GM18526 (cell line): ENCODE results near the gene WDR37.

Experiments used
- POLR2A ChIP-seq: IDR thresholded peaks from 3 replicates; pipeline ENCODE4 v1.6.1; 2011; ENCODE audit not compliant: insufficient read length; ENCODE audit errors: extremely low read depth

Gene WDR37

DNA sequence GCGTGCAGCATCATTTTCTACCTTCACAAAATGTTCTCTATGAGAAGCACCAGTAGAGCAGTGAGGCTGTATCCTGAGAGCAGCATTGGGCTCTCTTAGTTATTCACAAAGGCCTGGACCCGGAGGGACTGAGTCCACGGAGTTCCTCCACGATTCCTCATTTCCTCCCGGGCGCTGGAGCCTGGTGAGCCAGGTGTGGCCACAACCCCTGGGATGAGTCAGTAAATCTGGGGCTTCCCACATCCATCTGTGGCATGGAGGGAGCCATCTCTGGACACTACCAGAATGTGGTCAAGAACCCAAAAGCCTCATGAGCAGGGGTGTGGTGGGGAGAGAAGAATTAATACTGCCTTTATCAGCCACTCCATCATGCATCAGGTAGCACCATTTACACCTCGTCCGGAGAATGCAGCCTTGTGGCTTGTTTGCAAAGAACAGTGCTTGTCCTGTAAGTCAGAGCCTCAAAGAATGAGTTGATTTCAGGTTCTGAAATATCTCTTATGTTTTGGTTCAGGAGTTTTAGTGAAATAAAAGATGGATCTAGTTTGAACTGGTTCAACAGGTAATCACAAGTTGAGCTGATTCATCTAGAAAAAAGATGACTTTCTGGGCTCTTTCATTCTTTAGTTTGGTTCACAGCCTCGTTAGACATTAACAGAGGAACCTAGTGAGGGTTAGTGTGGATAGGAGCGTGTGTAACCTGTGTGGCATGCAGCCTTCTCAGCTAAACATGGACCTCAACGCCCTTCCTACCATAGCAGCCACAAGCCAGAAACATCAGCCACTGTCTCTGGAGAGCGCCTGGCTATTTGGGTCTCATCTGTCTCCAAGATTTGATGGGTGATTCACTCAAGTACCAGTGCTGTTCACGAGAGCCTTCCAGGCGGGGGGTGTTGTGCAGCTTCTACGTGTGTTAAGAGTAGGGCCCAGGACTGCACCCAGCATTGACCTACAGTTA is 95.2 kb downstream of the WDR37 start:
- no peak for TF ChIP-seq POLR2A

DNA sequence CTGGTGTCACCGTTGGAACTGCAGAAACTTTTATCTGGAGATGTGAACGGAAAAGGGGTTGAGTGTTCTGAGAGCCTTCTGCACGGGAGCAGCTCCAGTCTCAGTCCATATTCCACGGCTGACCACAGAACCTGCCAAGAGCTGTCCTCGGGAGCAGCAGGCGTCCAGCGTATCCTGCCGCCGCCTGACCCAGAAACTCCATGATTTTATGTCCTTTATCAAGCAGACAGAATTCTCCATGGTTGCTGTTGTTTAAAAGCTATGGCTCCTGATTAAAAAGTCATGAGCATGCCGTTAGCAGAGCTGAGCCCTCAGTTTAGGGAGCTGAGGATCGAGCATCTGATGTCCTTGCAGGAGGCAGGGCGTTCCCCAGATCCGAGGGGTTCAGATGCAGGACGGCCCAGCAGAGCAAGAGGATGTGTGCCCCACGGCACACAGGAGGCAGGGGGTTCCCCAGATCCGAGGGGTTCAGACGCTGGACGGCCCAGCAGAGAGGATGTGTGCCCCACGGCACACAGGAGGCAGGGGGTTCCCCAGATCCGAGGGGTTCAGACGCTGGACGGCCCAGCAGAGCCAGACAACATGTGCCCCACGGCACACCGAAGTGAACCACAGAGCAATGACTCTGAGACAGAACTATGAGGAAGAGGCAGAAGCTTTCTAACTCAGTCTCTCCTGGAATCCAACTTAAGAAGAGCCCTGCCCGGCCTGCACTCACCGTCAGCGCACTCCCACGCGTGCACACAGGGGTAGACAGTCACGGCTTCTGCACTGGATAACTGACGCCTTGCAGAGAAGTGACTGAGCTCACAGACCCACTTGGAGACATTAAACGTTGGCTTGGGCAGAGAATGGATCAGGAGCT is 96.4 kb downstream of the WDR37 start:
- TF ChIP-seq POLR2A = no peak

DNA sequence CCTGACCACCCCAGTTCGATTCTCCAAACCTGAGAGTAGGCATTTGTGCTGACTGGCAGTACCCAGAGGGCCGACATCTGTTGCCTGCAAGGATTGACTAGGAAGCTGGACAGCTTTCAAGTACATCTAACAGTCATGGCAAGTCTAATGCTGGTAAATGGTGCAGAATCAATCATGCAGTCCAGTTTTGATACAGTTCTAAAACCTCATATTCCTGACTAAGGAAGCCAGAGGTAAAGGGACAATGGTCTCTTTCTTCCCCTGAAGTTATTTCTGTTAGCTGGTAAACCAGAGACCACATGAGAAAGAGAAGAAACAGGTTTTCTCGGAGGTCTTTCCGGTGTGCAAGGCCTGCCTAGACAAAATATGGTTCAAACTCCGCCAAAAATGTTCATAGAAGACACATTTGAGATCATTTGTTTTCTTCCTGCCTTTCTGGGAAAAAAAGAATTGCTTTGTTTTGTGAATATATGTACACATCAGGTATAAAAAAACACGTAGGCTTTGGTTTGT is 97.1 kb downstream of the WDR37 start:
- no peak for TF ChIP-seq POLR2A

DNA sequence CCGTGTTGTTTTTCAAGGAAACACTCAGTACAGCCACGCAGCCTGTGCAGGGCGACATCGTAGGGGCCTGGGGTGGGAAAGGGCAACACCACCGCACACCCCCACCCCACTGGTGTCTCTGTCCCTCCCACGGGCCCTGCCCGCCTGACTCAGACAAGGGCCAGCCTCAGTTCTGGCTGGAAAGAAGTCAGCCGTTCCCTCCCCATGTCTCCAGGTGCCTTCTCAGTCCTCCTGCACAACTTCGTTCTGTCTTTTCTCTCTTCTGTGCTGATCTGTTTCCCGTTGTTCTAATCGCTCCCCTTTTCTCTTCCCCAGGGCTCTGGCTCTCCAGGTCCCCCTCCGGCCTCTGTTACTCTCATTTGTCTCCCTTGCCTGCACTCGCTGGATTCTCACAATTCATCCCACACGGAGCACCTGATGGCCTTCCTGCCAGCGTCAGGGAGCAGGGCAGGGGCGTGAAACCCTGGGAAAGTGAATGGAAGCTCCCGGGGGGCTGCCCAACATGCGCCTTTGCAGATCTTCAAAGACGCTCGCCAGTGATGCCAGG is 97.7 kb downstream of the WDR37 start:
- no peak for TF ChIP-seq POLR2A

DNA sequence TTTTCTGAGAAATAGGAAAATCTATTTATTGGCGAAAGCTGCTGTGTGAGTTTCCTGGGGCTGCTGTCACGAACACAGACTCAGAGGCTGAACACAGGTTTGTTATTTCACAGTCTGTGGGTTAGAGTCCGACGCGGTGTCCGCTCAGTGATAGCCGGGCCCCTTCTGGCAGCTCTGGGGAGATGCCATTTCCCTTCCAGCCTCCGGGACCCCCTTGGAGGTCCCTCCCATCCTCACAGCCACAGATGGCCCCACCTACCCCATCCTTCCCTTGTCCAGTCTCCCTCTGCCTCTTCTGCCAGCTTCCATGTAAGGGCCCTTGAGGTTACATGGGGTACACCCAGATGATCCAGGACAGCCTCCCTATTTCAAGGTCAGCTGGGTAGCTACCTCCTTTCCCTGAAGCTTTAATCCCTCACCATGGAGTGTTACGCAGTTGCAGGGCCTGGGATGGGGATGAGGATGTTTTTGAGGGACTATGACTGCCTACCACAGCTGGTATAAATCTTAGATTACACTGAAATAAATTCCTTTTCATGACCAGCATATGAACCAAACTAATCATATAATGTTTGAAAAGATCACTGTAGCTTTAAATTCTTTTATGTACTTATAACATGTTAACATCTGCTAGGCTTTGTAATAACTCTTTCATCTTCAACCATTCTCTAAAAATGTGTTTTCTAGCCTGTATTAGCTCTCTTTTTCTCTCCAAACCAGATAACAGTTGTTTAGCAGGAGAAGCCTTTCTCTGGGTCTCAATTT is 98.5 kb downstream of the WDR37 start:
- TF ChIP-seq POLR2A = no peak

DNA sequence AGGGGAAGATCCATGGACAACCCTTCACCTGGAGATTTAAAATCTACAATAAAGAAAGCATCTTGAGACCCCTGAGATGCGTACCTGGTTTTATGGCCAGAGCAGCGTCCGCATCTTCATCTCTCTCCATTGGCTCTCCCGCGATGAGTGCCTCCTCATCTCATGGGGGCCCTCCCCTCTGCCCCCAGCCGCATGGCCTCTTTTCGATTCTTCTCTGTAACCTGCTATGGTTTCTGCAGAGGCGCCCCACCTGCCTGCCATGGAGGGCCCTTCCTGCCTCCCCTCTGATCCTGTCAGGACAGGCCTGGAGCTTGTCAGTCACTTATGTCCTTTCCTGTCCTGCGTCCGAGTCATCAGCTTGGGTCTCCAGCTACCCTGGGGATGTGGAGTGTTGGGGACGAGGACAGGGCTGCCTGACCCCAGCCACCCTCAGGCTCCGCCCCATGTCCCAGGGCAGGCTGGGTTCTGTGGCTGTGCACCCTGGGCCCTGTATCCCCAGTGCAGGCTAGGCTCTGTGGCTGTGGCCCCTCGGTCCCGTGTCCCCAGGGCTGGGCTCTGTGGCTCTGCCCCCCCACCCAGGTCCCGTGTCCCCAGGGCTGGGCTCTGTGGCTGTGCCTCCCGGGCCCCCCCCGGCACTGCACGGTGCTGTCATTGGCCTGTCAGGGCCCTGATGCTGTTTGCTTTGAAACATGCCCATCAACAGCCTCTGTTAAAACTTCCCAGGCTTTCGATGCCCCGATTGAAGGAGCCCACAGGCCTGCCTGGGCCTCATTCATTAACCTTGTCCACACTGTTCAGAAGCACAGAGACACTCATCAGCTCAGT is 99.8 kb downstream of the WDR37 start:
- TF ChIP-seq POLR2A = no peak

DNA sequence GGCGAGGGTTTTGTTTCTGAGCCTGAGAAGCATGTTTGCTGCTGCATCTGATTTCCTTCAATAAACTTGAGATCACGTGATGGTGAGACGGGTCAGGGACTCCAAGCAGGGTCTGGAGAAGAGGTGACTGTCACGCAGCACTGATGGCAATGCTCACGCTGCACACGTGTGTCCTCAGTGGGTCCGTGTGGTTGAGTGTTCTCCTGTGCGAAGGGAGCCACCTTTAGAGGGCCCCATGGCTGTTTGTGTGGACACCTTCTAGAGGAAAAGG is 100.4 kb downstream of the WDR37 start:
- no peak for TF ChIP-seq POLR2A

DNA sequence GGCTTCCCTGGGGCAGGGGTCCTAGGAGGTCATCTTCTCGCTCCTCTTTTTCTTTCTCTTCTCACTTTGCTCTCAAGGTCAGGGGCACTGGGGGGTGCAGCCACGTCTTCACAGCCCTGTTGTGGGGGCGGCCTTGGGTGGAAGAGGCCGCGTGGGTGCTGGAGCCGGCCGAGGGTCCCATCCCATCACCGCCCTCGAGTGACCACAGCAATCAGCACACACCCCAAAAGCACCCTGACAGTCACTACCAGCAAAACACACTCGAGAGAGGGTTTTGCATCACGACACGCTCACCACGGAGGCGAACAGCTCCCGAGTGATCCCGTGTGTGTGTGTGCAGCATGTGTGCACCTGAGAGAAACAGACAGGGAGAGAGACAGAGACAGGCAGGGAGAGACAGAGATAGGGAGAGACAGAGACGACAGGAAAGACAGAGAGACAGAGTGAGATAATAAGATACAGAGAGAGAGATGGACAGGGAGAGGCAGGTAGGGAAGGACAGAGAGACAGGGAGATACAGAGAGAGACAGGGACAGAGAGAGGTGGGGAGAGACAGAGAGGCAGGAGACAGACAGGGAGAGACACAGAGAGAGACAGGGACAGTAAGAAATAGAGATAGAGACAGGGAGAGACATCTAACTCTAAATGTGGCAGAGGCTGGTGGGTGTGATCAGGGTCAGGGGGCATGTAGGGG is 100.9 kb downstream of the WDR37 start:
- no peak for TF ChIP-seq POLR2A

DNA sequence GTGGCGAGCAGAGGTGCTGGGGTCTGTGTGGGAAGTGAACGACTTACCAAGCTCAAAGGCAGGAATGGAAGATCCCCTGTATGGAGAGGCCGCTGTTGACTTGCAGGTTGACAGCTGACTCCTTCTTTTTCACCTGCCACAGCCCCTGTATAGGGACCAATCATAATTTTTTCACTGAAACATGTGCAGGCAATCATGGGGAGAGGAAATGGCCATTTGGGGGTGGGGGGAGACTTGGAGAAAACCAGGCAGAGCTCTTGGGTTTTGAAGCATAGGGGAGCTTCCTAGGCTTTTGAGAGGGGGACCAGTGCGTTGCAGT is 101.4 kb downstream of the WDR37 start:
- no peak for TF ChIP-seq POLR2A

DNA sequence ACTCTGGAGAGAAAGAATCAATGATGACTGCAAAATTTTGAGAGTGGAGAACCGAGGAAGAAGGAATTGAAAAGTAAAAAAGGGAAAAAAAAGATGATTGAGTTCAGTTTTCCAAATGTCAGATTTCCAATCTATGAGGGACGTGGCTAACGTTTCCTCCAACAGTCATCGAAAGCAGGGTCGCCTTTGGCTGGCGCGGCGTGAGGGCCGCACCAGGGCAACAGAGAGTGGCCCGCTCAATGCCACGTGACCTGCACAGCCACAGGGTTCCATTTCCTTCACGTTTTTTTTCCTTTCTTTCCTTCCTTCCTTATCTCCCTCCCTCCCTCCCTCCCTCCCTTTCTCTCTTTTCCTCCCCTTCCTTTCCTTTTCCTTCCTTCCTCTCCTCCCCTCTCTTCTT is 101.9 kb downstream of the WDR37 start:
- no peak for TF ChIP-seq POLR2A

DNA sequence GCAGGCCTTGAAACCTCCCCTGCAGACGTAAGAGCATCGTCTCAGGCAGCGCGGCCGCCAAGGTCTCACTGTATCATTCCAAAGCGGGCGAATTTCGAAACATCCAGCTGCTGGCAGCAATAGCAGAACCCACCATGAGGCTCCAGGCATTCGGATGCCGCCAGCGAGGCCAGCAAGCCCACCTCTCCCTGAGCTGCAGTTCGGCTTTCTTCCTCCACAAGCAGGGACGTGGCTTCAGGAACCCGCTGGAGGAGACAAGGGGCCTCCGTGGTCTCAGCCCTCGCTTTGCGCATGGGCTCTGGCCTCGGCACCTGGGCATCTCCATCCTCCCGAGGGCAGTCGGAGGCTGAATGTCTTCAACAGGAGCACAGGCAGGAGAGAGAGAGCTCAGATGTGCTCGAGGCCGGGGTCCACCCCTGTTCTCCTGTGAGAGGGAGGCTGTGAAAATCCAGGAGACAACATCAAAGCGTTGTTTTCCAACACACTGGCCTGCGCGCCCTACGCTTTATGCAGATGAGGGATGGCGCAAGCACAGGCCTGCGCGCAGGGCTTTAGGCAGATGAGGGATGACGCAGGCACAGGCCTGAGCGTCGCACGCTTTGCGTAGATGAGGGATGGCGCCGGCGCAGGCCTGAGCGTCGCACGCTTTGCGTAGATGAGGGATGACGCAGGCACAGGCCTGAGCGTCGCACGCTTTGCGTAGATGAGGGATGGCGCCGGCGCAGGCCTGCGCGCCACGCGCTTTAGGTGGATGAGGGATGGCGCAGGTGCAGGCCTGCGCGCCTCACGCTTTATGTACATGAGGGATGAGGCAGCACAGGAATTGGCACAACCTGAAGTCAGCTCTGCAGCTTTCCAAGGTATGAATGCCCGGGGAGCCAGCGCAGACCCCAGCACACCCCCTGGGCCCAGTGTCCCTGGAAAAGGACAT is 103.2 kb downstream of the WDR37 start:
- no peak for TF ChIP-seq POLR2A

DNA sequence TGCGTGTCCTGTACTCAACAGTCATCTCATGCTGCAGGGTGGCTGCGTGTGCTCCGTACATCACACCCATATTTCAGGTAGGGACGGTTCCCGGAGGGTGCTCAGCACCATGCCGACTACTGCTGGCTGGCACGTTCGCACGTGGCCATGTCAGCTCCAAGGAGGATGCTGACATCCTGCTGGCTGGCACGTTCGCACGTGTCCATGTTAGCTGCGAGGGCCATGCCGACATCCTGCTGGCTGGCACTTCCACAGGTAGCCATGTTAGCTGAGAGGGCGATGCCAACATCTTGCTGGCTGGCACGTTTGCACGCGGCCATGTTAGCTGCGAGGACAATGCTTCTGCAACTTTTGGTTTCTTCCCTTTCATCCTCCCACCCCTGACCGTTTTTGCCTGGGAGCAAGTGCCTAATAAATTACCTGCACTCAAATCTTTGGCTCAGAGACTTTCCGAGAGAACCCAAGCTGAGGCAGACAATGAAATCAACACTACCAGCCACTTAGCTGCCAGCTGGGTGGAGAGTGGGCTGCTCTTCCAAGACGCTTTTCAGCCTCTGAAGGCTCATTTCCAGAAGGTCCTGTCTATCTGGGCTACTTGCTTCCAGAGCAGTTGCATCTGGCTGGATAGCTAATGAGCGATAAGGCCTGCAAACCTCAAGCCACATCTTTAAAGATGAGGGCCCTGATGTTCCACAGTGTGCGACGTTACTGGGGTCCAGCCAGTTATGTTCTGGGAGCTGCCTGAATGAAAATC is 104.6 kb downstream of the WDR37 start:
- TF ChIP-seq POLR2A = no peak
